ENCODE results near the gene RIOK2.

RIOK2 gene

GRCh38 chr5:97112230-97112629 lies 70.8 kb downstream of the RIOK2 start:
- Histone ChIP-seq H3K4me1 (ENCODE audit: insufficient read depth, low read length, poor library complexity, severe bottlenecking) (peaks cover 3% of the 10 kb centered on the region), H3K4me3 (ENCODE audit: low read length, poor library complexity, severe bottlenecking) (no peak overlapping the region), H3K9me2 (replicated peaks; ENCODE audit: low read depth, low read length) (no peaks in the 10 kb centered on the region), H3K9ac (ENCODE audit: low read depth, low read length, poor library complexity, severe bottlenecking) (no peak overlapping the region), H3K4me2 (ENCODE audit: low read depth, low read length, poor library complexity, severe bottlenecking) (no peak overlapping the region), H3F3A (ENCODE audit: low read depth) (no peaks in the 10 kb centered on the region), H2AFZ (ENCODE audit: low read length) (no peak overlapping the region), H3K27me3 (ENCODE audit: insufficient read depth, low read length, poor library complexity, severe bottlenecking) (no peaks in the 10 kb centered on the region), H3K79me2 (ENCODE audit: insufficient read depth, low read length) (no peaks in the 10 kb centered on the region), H3K36me3 (ENCODE audit: insufficient read depth, low read length) (no peaks in the 10 kb centered on the region), H4K20me1 (ENCODE audit: insufficient read depth, low read length, poor library complexity, severe bottlenecking) (no peaks in the 10 kb centered on the region), H3K9me3 (ENCODE audit: insufficient read depth, low read depth, low read length) (no peaks in the 10 kb centered on the region)
- TF ChIP-seq CTCF (conservative IDR thresholded peaks at IDR 0.05; ENCODE audit: low read length) (no peak), EZH2phosphoT487 (IDR thresholded peaks at IDR 0.05; ENCODE audit: borderline replicate concordance) (no peak)

- Histone ChIP-seq H3K9me3 (ENCODE audit: insufficient read depth, low read depth, low read length) (no peaks in the 10 kb centered on the region), H2AFZ (ENCODE audit: low read length) (0 out of 2 replicates have a peak overlapping the region, but pooled peaks have one; percentile 17), H4K20me1 (ENCODE audit: insufficient read depth, low read length, poor library complexity, severe bottlenecking) (no peaks in the 10 kb centered on the region), H3K27me3 (ENCODE audit: insufficient read depth, low read length, poor library complexity, severe bottlenecking) (no peaks in the 10 kb centered on the region), H3K4me2 (ENCODE audit: low read depth, low read length, poor library complexity, severe bottlenecking) (peak overlapping the region; percentile 7), H3K9me2 (replicated peaks; ENCODE audit: low read depth, low read length) (no peaks in the 10 kb centered on the region), H3F3A (ENCODE audit: low read depth) (no peaks in the 10 kb centered on the region), H3K4me1 (ENCODE audit: insufficient read depth, low read length, poor library complexity, severe bottlenecking) (peaks cover 3% of the 10 kb centered on the region), H3K79me2 (ENCODE audit: insufficient read depth, low read length) (no peaks in the 10 kb centered on the region), H3K9ac (ENCODE audit: low read depth, low read length, poor library complexity, severe bottlenecking) (no peak overlapping the region), H3K4me3 (ENCODE audit: low read length, poor library complexity, severe bottlenecking) (no peak overlapping the region), H3K36me3 (ENCODE audit: insufficient read depth, low read length) (no peaks in the 10 kb centered on the region)
- TF ChIP-seq EZH2phosphoT487 (IDR thresholded peaks at IDR 0.05; ENCODE audit: borderline replicate concordance) (no peak), CTCF (conservative IDR thresholded peaks at IDR 0.05; ENCODE audit: low read length) (no peak)
Observed at GRCh38 chr5:97111616-97112015, 71.4 kb downstream of the RIOK2 start.

- no peak overlapping the region for H3K9ac ChIP-seq (ENCODE audit: low read depth, low read length, poor library complexity, severe bottlenecking)
- H3K27me3 ChIP-seq (ENCODE audit: insufficient read depth, low read length, poor library complexity, severe bottlenecking), result no peaks in the 10 kb centered on the region
- TF ChIP-seq EZH2phosphoT487 (IDR thresholded peaks at IDR 0.05; ENCODE audit: borderline replicate concordance) (no peak), CTCF (conservative IDR thresholded peaks at IDR 0.05; ENCODE audit: low read length) (no peak)
- H3K4me1 ChIP-seq (ENCODE audit: insufficient read depth, low read length, poor library complexity, severe bottlenecking), result peaks cover 3% of the 10 kb centered on the region
- H3K79me2 ChIP-seq (ENCODE audit: insufficient read depth, low read length), result no peaks in the 10 kb centered on the region
- H3F3A ChIP-seq (ENCODE audit: low read depth), result no peaks in the 10 kb centered on the region
- no peak overlapping the region for H3K4me2 ChIP-seq (ENCODE audit: low read depth, low read length, poor library complexity, severe bottlenecking)
- no peaks in the 10 kb centered on the region for H3K9me3 ChIP-seq (ENCODE audit: insufficient read depth, low read depth, low read length)
- no peaks in the 10 kb centered on the region for H3K36me3 ChIP-seq (ENCODE audit: insufficient read depth, low read length)
- no peak overlapping the region for H2AFZ ChIP-seq (ENCODE audit: low read length)
- H4K20me1 ChIP-seq (ENCODE audit: insufficient read depth, low read length, poor library complexity, severe bottlenecking), result no peaks in the 10 kb centered on the region
- no peaks in the 10 kb centered on the region for H3K9me2 ChIP-seq (replicated peaks; ENCODE audit: low read depth, low read length)
- no peak overlapping the region for H3K4me3 ChIP-seq (ENCODE audit: low read length, poor library complexity, severe bottlenecking)
Observed at GRCh38 chr5:97111004-97111403, 72.0 kb downstream of the RIOK2 start.
